PFSK-1 (cell line): ENCODE data around the gene PON2.

ENCODE experiments used
- FOXP2 ChIP-seq: optimal IDR thresholded peaks from 2 replicates; pipeline ENCODE3; 2011; ENCODE audit warnings: borderline replicate concordance, control low read depth, inconsistent platforms; ENCODE audit not compliant: insufficient read depth; ENCODE audit errors: extremely low read length, extremely low read depth
- POLR2AphosphoS5 ChIP-seq: IDR thresholded peaks from 2 replicates; pipeline ENCODE4 v1.6.1; 2012; ENCODE audit warnings: low read depth, mild to moderate bottlenecking, control low read depth, low read length, moderate library complexity
- SIN3A ChIP-seq: IDR thresholded peaks from 2 replicates; pipeline ENCODE4 v1.6.1; 2012; ENCODE audit warnings: mild to moderate bottlenecking, low read length, moderate library complexity, borderline replicate concordance; ENCODE audit not compliant: insufficient read depth
- TAF1 ChIP-seq: IDR thresholded peaks from 2 replicates; pipeline ENCODE4 v1.6.1; 2012; ENCODE audit warnings: low read length, control low read depth, borderline replicate concordance; ENCODE audit not compliant: insufficient read depth
- TF ChIP-seq, protein P1 (sequence below), 2 experiments: IDR thresholded peaks; 2 replicates each; pipeline versions ENCODE4 v1.6.1 to v1.8.0; 2011 to 2012; ENCODE audit warnings: low read depth in 2 of 2, low read length in 2 of 2, control low read depth in 1 of 2, inconsistent platforms in 1 of 2, mild to moderate bottlenecking in 1 of 2, moderate library complexity in 1 of 2; ENCODE audit not compliant: insufficient read depth in 1 of 2

The PON2 gene

DNA sequence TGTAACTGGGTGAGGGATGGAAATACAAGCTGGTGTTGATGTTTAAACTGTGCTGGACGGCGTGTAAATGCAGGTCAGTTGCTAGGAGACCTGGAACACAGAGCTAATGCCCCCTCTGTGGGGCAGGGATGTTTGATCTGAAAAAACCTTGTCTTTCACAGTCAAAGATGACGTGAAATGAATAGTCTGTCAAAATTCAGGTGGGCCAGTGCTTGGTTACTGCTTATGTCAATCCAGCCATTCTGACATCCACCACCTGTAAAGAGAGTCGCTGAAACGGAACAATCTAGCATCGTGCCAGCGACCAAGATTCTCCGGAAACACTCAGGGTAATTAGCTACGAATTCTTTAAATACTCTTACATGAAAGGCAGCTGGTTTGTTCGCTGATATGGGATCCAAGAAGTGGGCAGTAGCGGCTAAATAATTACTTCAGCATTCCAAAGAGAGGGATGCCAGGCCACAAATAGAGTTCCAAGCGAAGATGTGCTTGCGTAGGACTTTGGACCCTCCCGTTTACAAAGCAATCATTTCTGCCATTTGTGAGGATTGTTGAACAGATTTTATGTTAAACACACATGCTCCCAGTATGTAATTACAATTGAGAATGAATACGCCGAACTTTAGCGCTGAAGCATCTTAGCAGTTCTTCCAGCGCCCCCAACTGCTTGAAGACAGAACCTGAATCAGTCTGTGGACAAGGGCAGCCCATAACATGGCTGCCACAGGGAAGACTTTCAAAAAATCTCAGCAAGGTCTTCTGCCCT, 43.6 kb upstream of the PON2 start:
- TF ChIP-seq TAF1 = no peak
- TF ChIP-seq FOXP2 = no peak
- no peak for TF ChIP-seq SIN3A
- TF ChIP-seq, protein P1, sequence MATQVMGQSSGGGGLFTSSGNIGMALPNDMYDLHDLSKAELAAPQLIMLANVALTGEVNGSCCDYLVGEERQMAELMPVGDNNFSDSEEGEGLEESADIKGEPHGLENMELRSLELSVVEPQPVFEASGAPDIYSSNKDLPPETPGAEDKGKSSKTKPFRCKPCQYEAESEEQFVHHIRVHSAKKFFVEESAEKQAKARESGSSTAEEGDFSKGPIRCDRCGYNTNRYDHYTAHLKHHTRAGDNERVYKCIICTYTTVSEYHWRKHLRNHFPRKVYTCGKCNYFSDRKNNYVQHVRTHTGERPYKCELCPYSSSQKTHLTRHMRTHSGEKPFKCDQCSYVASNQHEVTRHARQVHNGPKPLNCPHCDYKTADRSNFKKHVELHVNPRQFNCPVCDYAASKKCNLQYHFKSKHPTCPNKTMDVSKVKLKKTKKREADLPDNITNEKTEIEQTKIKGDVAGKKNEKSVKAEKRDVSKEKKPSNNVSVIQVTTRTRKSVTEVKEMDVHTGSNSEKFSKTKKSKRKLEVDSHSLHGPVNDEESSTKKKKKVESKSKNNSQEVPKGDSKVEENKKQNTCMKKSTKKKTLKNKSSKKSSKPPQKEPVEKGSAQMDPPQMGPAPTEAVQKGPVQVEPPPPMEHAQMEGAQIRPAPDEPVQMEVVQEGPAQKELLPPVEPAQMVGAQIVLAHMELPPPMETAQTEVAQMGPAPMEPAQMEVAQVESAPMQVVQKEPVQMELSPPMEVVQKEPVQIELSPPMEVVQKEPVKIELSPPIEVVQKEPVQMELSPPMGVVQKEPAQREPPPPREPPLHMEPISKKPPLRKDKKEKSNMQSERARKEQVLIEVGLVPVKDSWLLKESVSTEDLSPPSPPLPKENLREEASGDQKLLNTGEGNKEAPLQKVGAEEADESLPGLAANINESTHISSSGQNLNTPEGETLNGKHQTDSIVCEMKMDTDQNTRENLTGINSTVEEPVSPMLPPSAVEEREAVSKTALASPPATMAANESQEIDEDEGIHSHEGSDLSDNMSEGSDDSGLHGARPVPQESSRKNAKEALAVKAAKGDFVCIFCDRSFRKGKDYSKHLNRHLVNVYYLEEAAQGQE (IDR thresholded peaks at IDR 0.05; ENCODE audit: insufficient read depth in 1 of 2, low read depth in 2 of 2, low read length in 2 of 2) = no peak
- no peak for TF ChIP-seq POLR2AphosphoS5

GRCh38 chr7:95476904-95477594, 42.2 kb upstream of the PON2 start:
- no peak for TF ChIP-seq FOXP2
- TF ChIP-seq, protein P1 (IDR thresholded peaks at IDR 0.05; ENCODE audit: insufficient read depth in 1 of 2, low read depth in 2 of 2, low read length in 2 of 2) = no peak

GRCh38 chr7:95476072-95476847, 41.4 kb upstream of the PON2 start:
- no peak for TF ChIP-seq FOXP2
- TF ChIP-seq, protein P1 (IDR thresholded peaks at IDR 0.05; ENCODE audit: insufficient read depth in 1 of 2, low read depth in 2 of 2, low read length in 2 of 2) = no peak
- no peak for TF ChIP-seq SIN3A
- no peak for TF ChIP-seq TAF1
- TF ChIP-seq POLR2AphosphoS5 = no peak

DNA sequence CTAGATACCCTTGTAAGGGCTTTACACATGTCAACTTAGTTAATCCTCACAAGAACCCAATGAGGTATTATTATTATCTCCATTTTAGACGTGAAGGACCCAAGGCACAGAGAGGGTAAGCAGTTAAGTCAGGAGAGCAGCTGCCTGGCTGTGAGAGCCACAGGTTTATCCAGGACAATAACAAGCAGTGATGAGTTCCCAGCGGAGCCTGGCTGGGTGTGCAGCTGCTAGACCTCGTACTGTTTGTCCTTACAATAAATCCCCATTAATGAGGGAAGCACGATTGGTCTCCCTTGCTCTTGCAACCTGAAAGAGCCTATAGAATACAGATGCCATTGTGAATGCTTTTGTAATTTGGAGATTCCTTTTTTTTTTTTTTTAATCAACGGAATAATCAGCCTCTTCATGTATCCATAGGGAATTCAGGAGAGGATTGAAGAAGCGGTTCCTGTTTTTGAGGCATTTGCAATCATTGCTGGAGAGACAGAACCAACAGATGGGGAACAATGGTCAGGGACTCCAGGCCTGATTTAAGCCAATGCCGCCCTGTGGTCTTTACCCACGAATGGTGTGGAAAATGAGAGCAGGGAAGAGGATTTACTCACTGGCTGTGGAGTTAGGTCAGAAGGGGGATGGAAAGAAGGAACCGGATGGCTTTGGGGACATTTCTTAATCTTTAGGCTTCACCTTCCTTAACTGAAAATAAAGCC, 38.6 kb upstream of the PON2 start:
- TF ChIP-seq TAF1 = no peak

DNA sequence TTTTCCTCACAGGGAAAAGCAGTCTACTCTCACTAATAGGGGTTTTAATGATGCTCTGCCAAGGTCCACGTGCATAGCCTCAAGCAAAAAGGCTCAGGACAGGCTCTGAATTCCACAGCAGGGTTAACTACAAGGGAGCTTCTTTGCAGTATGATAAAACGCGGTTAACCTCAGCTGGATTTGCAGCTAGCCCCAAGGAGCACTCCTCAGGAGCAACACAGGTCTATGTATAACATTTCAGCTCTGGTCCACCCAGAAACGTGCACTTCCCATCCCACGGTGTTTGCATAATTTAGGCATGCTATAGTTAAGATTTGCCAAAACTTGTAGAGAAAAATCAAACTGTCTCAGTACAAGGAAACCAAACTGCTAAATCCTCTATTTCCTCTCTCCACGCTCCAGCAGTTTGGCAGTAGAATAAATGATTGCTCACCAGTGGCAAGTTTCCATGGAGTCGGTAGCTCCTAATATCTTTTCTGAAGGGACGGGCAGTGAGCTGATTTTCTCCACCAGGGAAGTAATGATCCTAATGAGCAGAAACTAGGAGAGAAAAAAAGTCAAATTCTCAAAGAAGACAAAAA, 37.8 kb upstream of the PON2 start:
- no peak for TF ChIP-seq TAF1
- no peak for TF ChIP-seq SIN3A
- TF ChIP-seq, protein P1 (IDR thresholded peaks at IDR 0.05; ENCODE audit: insufficient read depth in 1 of 2, low read depth in 2 of 2, low read length in 2 of 2) = no peak
